Islet precursor cell (in vitro differentiated cells): ENCODE measurements around the gene PCDHGC3.

ENCODE experiments used
- DNase-seq: peaks from one replicate; pipeline ENCODE4 v3.0.0-alpha.2; 2018

The PCDHGC3 gene

DNA sequence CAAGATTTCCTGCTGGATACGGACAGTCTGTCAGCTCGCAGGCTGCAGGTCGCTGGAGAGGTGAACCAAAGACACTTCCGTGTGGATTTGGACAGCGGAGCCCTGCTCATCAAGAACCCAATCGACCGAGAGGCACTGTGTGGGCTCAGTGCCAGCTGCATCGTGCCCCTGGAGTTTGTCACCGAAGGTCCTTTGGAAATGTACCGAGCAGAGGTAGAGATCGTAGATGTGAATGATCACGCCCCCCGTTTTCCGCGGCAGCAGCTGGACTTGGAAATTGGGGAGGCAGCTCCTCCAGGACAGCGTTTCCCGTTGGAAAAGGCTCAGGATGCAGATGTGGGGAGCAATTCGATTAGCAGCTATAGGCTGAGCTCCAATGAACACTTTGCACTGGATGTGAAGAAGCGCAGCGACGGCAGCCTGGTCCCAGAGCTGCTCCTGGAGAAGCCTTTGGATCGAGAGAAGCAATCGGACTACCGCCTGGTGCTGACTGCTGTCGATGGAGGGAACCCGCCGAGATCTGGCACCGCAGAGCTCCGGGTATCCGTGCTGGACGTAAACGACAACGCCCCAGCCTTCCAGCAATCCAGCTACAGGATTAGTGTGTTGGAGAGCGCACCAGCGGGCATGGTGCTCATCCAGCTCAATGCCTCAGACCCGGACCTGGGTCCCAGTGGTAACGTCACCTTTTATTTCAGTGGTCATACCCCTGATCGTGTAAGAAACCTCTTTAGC is 9.7 kb downstream of the PCDHGC3 start:
- DNase-seq = no peak

- no peak for DNase-seq
Measured at GRCh38 chr5:141486091-141486490, 10.3 kb downstream of the PCDHGC3 start.

GRCh38 chr5:141487131-141487530 is 11.4 kb downstream of the PCDHGC3 start:
- DNase-seq = no peak

GRCh38 chr5:141488591-141489561 is 13.1 kb downstream of the PCDHGC3 start, which contains the start of gene PCDHGC5:
Gene PCDHGC5 (plus strand): TSS chr5:141489081. CDS start chr5:141489241, 160 bp downstream.
- peak; percentile 88 for DNase-seq

- DNase-seq = no peak
Measured at GRCh38 chr5:141489841-141490240, 14.1 kb downstream of the PCDHGC3 start.

DNA sequence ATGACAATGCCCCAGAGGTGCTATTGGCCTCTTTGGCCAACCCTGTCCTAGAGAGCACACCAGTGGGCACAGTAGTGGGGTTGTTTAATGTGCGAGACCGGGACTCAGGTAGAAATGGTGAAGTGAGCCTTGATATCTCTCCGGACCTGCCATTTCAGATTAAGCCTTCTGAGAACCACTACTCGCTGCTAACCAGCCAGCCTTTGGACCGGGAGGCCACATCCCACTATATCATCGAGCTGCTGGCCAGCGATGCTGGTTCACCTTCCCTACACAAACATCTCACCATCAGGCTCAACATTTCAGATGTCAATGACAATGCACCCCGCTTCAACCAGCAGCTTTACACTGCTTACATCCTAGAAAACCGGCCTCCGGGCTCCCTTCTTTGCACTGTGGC is 14.5 kb downstream of the PCDHGC3 start:
- DNase-seq = no peak

DNA sequence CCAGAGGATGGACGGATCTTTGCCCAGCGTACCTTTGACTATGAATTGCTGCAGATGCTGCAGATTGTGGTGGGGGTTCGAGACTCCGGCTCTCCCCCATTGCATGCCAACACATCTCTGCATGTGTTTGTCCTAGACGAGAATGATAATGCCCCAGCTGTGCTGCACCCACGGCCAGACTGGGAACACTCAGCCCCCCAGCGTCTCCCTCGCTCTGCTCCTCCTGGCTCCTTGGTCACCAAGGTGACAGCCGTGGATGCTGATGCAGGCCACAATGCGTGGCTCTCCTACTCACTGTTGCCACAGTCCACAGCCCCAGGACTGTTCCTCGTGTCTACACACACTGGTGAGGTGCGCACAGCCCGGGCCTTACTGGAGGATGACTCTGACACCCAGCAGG is 15.0 kb downstream of the PCDHGC3 start:
- no peak for DNase-seq

DNA sequence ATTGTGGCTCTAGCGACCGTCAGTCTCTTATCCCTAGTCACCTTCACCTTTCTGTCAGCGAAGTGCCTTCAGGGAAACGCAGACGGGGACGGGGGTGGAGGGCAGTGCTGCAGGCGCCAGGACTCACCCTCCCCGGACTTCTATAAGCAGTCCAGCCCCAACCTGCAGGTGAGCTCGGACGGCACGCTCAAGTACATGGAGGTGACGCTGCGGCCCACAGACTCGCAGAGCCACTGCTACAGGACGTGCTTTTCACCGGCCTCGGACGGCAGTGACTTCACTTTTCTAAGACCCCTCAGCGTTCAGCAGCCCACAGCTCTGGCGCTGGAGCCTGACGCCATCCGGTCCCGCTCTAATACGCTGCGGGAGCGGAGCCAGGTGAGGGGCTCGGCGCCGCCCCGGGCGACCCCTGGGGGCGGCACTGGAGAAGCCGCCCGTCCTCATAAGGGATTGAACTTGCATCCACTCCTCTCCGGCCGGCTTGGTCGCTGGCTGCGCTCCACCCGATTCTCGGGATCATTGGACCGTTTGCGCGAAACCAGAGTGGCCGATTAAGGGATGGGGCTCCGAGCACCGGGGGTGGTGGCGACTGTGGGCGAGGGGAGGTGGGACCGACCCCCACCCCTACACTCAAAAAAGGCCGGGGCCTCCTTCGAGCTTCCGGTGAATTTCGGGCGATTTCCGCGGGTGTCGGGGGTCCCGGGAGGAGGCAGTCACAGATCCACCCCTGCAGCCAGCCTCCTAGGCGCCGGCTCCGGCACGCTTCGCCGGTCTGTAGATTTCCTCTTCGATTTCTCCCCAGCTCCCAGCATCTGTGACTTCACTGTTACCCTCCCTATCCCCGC is 15.8 kb downstream of the PCDHGC3 start:
- no peak for DNase-seq

DNA sequence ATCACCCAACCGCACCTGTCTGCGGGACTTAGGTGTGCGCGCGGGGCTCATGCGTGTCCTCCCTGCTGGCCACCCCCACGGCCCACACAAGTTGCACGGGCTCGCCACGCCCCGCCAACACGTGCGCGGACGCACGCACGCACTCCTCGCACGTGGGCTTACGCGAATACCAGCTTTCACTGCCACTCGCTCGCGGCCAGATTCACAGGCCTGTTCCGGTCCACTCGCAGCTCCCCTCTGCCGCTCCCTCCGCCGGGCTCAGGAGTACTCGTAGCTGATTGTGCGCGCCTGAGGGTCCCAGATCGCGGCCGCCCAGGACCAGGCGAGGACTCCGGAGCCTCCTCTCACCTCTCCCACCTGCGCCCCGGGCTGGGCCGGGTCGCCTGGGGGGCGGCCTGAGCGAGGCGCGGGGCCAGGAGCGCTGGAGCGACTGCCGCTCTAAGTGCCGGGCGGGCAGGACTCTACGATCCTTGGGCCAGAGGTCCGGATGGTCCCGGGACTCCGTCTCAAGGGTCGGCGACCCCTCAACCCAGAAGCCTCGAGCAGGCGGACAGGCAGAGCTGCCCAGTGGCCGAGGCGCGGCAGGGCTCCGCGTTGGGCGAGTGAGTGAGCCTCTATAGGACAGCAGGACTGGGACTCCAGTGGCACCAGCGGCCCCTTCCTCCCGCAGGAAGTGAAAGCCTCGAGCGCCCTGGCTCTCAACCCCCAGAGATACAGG is 16.6 kb downstream of the PCDHGC3 start:
- DNase-seq = no peak

GRCh38 chr5:141493500-141494422 is 18.0 kb downstream of the PCDHGC3 start:
- DNase-seq = no peak

GRCh38 chr5:141494761-141495452 is 19.1 kb downstream of the PCDHGC3 start:
- DNase-seq = peak; percentile 92

- peak; percentile 76 for DNase-seq
Measured at GRCh38 chr5:141495453-141495811, 19.7 kb downstream of the PCDHGC3 start.

DNA sequence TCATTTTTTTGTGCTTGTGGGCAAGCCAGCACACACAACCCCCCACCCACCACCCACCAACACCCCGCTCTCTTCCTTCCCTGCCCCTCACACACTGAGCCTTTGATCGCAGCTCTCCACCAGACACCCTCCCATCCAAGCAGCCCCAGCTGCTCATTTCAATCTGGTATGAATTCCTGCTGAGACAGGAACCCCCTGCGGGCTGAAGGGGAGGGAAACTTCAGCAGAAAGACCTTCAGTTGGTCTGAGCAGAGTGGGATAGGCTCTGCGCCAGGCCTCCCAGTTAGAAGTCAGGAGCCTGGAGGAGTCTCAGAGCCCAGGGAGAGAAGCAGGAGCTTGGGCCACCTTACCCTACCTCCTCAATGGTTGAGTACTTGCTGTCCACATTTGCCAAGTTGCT is 20.3 kb downstream of the PCDHGC3 start:
- peak; percentile 92 for DNase-seq

DNA sequence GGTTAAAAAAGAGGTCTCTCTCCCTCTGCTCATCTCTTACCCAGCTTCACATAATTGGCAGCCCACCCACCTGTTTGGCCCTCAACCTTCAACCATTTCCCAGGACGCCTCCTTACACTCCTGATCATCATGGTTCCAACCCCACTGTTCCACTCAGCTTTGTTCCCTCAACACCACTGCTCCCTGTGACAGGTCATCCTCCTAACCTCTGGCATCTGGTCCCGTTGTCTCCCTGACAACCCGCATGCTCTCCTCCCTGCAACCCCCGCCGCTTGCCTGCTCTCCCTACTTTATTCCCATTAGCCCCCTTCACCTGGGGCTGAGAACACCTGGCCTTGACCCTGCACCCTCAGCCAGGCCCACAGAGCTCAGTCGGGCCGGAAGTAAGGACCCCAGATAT is 26.0 kb downstream of the PCDHGC3 start:
- no peak for DNase-seq

GRCh38 chr5:141503681-141504080 is 27.9 kb downstream of the PCDHGC3 start:
- no peak for DNase-seq

DNA sequence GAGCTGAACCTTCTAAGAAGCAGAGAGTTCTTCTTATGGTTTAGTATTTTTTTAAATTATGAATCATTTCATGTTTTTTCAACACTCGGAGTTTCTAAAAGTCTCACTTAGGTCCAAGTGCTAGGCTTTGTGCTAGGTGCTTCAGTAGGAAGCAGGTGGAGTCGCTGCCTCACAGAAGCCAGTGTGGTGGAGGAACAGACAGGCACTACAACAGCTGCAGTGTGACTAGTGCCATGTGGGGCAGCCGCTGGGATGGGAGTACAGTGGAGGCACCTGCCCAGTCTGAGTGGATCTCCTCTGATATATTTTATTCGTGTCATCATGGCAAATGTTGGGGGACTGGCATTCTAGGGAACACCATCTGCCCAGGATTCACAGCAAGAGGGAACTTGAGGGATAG is 28.4 kb downstream of the PCDHGC3 start:
- DNase-seq = no peak

DNA sequence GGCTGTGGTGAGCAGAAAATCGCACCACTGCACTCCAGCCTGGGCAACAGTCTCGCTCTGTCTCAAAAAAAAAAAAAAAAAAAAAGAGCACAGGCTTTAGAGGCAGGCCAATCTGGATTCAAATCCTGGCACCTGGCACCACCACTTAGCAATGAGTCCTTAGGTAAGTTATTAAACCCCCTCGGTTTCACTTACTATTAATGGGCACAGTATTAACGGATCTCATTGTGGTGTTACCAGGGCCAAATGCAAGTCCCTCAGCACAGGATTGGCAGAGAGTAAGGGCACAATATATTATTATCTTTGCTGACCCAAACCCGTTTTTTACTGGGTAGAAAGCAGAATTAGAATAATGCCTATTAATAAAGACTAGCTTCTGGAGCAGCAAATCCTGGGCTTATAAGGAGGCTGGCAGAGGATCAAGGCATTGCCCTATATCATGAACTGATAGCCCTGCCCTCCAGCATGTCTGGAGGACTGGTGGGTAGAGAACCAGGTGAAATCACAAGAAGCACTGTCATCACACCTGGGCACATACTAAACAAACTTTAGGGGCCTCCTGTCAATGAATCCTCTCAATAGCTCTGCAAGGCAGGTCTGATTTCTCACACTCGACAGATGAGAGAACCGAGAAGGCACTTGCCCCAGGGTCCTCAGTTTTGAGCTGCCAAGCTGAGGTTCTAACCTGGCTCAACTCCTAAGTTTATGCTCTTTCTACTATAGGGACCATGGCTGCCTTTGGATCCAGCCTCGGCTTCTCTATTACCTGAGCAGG is 30.8 kb downstream of the PCDHGC3 start:
- no peak for DNase-seq

DNA sequence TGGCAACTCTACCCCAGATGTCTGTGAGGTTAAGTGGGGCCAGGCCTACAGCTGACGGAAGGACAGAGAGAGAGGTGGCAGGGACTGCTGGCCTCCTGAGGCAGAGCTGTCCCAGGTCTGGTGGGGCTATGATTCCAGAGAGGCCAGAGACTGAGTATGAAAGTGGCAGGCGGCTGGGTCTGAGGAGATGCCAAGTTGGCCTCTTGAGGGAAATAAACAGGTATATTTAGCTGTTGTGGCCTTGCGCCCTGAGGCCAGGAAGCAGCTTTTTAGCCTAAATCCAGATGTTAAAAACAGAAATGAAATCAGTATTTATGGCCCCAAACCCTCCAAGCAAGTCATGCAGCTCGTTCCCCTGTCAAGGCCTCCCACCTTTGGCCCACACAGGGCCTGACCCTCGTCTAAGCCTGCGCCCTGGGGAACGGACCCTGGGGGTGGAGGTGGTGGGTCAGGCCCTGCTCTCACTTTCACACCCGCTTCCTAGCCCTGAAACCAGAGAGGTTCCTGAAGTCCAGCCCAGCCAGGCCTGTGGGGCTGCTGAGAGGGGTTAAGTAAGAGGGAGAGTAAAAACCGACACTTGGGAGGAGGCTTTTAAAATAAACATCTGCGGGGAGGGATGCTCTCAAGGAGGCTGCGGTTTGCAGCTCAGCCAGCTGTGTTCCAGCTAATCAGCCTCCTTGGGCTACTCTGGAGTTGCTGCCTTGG is 31.8 kb downstream of the PCDHGC3 start:
- DNase-seq = peak; percentile 71

GRCh38 chr5:141508440-141508797 is 32.7 kb downstream of the PCDHGC3 start:
- DNase-seq = no peak
